Measurements from ENCODE around the gene APLP2.
"Not testable (repeated sequence)": the region's sequence is repeated elsewhere in the genome, so short reads cannot be mapped to it uniquely, and the experiment has no call there.

The APLP2 gene

DNA sequence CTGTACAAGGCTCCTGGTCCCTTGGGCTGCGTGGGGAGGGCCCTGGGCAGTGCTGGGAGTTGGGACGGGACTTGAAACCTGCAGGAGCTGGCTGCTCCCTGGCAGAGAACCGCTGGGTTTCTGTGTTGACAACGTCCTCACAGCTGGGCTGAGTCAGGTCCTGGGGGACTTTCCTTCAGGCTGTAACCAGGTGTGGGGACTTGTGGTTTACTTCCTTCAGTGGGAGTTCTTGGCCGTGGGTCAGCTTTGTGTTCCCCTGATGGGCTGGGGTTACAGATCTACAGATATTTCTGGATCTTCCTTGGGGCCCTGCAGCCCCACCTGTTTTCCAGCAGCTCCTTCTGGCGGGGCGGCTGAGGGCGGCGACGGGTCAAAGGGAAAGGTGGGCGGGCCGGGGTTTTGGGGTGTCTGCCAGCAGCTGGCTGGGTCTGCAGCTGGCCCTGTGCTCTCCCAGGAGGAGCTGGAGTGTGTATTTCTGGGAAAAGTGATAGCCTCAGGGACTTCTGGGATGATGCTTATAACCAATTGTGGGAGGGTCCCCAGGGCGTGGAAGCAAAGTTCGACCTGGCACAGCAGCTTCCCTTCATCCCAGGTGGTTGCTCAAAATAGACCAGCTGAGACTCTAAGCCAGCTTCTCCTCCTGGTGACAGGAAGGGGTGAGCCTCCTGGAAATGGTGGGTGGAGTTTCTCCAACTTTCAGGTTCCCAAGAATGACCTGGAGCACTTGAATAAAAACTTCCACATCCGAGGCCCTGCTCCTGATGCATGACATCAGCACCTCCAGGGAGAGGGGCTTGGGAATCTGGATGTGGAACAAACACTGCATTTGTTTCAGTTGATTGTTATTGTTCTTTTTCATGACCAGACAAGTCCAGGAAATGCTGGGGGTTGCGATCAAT, 109.0 kb downstream of the APLP2 start:
- no peak for DNase-seq

DNA sequence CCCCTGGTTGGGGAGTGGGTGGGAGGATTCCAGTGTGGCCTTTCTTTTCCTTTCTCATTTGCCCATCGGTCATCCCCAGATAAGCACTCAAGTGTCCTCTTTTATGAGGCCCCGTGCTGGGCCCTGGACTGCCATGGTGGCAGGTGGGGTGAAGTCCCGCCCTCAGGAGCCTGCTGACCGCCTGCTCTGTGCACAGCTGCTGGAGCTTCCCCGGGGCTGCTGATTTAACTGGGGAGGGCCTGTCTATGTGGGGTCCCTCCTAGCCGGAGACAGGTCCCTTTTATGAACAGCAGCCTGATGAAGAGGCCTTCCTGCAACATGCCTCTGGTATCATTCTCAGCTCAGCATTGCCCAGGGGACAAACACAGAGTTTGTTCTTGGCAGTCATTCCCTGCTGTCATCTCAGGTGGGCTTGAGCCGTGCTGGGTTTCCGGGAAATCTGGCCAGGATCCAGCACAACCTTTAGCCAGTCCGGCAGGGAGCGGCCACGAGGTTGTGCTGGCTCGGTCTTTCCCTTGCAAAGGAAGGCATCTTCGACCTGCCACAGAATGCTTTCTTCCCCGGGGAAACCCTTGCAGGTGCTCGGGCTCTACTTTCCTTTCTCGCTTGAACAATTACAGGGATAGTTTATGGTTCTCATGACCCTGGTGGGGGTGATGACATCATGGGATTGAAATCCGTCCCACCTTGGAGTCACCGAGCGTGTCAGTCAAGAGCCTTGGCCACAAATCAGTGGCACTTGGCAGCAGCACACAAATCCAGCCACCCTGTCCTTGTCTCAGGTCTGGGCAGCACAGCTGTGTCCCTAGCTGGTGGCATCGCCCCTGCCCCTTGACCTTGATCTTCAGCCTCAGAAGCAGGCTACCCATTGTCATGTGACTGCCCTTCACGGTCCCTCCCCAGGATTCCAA, 110.0 kb downstream of the APLP2 start:
- no peak for DNase-seq

DNA sequence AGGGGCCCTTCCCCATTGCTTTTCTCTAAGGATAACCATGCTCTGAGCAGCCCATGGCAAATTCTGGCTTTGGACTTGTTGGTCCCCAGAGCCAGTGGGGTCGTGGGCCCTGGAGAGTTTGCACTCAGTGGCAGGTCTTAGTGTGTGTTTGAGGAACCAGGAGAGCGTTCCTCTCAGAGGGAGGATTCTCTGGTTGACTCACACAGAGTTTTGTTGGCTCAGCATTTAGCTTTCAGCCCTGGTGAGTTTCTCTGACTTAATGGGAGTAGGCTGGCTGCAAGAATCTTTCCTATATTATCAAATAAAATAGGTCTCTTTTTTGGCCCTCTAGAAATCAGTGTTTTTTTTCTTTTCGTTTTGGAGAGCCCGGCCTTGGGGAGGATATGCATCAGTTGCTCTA, 110.8 kb downstream of the APLP2 start:
- no peak for DNase-seq

DNA sequence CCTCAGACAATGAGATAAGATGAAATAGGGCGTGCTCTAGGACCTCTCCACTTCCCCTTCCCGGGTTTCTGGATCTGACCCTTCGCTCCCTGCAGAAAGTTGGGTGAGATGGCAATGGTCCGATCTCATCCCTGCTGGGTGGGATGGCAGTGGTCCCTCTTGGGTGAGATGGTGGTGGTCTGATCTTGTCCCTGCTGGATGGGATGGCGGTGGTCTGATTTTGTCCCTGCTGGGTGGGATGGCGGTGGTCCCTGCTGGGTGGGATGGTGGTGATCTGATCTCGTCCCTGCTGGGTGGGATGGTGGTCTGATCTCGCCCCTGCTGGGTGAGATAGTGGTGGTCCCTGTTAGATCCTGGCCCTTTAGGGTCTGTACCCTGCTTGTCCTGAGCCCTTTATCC, 111.2 kb downstream of the APLP2 start:
- DNase-seq: no peak

DNA sequence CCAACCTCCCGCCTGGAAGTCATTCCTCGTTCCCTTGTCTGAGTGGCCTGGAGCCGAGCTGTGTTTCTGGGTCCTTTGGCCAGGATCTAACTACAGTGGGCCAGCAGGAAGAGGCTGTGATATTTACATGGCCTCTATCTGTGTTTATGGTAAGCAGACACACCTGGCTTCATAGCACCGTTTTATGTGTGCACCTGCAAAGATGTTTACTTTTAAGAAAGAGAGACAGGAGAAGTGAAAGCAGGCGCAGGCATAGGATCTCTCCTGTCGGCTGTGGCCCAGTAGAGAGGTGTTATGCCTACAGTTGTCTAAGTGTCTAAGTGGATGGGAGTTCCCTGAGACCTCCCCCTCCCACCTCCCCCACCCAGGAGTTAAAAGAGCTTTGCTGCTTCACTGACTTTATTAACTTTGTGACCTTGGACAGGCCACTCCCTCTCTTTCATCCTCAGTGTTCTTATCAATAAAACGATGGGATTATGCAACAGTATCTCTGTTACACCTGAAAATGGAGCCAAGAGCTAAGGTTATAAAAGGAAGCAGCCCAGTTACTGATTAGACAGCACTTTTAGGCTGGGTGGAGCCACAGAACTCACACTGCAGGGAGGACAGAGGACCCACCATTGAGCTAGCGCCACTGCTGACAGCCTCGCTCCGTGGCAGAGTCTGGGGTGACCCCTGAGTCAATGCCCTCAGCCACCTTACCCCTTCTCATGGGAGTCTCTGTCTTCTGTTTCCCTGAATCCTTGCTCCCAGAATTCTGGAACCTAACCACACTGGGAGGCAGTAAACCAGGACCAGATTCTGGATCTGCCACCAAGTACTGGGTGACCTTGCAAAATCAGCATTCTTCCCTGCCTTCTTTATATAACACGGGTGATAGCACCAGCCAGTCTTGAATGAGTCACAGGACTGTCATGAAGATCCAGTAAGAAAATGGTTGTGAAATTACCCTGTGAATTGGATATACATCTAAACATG, 111.9 kb downstream of the APLP2 start:
- no peak for DNase-seq

DNA sequence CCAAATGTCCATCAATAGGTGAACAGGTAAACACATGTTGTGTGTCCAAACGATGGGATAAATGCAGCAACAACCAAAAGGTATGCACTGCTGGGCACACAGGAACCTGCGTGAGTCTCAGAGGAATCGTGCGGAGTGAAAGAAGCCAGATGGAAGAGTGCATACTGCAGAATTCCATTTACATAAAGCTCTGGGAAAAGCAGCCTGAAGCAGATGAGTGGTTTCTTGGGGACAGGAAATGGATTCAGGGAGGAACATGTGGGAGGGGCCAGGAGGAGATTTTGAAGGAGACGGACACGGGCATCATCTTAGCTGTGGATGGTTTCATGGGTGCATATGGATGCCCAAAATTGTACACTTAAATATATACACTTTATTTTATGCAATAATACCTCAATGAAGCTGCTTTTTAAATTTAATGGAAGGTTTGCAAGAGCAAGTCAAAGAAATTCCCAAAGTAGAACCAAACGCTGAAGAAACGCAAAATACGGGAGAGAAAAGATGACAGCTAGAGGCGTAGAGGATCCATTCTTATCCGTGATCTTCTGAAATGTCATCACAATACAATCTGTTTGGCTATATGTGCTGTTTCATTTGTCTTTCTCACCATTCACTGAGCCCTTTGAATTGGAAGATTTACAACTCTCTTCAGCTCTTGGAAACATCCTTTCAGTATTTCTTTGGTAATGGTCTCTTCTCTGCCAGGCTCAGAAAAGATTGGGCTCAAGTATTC, 114.3 kb downstream of the APLP2 start:
- no peak for DNase-seq

DNA sequence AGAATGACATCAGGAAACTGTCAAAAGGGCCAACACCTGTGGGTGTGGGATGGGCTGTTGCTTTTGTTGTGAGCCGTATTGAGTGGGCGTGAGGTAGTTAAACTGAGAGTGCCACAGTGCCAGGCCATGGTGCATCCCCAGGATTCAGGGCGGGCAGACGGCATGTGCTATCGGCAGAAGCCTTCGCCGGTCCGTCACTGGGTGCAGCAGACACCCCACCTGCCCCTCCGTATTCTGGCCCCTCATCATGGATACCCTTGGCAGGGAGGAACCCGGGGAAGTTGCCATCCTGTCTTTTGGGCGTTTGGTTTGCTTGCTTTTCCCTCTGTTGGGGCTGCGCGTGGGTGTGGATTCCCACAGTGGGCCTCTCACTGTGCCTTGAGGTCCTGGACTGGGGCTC, 117.4 kb downstream of the APLP2 start:
- no peak for DNase-seq

DNA sequence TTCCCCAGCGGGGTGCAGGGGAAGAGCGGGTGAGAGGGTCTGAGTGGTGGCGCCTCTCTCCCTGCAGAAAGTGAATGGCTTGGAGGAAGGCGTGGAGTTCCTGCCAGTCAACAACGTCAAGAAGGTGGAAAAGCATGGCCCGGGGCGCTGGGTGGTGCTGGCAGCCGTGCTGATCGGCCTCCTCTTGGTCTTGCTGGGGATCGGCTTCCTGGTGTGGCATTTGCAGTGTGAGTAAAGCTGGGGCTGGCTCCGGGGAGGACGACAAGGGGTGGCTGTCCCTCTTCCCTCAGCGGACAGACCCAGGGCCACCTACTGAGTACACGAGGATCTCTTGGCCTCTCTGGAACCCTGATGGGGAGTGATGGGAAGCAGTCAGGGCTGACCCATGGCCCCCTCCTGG, 118.4 kb downstream of the APLP2 start:
- DNase-seq: no peak

DNA sequence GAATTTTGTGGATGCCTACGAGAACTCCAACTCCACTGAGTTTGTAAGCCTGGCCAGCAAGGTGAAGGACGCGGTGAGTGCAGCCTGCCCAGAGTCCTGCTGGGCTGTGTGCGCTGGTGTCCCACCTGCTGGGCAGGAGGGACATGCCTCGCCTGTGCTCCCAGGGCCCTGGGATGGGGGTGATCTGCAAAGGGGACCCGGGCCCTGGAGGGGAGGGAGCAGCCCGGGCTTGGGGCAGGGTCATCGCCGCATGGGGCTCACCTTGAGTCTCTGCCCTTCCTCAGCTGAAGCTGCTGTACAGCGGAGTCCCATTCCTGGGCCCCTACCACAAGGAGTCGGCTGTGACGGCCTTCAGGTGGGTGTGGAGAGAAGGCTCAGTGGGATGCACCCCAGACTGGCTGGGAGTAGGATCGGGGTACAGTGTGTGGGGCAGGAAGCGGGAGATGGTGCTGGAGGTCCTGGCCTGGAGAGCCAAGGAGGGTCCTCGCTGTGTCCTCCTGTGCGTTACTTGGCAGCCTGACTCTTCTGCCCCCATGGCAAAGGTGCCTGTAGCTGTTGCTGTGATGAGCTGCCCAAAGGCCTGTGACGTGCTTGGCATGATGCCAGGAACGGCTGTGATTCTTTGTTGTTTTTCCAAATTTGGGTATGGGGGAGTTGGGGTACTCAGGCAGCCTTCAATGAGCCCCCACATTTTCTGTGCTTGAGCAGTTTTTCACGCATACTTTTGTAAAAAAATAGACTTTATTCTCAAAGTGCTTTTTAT, 119.1 kb downstream of the APLP2 start:
- no peak for DNase-seq

DNA sequence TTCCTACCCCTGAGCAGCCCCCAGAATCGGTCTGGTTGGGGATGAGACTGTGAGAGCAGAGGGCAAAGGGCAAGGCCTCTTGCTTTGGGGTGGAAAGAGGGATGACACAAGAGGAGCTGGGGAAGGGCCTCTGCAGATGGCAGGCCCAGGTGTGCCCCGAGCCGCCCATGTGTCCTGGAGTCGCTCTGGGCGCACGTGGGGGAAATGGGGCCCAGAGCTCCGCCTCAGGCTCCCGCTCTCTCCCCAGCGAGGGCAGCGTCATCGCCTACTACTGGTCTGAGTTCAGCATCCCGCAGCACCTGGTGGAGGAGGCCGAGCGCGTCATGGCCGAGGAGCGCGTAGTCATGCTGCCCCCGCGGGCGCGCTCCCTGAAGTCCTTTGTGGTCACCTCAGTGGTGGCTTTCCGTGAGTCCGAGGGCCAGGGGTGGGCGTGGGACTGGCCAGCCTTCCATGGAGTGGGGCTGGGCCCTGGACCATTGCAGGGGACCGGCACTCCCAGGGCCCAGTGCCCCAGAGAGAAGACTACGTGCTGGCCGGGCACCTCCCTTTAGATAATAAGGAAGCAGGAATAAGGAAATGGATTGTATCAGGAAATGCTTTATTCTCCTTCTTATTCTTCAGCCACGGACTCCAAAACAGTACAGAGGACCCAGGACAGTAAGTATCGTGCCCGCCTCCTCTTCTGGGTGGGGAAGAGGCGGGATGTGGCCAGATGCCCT, 120.0 kb downstream of the APLP2 start:
- no peak for DNase-seq

DNA sequence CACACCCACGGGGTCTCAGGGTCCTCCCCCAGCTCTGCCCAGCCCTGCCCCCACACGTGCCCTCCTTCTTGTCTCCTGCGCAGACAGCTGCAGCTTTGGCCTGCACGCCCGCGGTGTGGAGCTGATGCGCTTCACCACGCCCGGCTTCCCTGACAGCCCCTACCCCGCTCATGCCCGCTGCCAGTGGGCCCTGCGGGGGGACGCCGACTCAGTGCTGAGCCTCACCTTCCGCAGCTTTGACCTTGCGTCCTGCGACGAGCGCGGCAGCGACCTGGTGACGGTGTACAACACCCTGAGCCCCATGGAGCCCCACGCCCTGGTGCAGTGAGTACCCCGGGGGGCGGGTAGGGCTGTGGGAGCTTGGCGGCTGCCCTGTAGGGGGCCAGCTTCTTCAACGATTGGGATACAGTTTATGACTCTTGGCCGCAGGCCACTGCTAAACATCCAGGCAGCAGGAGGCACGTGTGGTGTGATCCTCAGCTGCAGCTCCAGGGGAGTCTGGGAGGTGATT, 120.7 kb downstream of the APLP2 start:
- no peak for DNase-seq

DNA sequence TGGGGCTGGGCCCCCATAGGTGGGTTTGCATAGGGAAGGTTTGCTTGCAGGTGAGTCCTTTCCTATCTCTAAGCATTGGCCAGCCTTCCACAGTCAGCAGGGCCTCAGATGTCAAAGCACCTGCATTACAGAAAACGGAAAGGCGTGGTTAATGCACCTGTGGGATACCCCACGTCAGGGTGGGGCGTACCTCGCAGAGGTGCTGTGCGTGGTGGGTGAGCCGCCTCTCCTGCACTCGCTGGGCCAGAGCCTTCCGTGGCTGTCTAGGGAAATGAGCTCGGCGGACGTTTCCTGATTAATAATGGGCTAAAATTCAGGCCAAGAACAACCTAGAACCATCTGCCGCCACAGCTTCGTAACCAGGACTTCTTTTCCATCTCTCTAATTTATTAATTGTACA, 122.2 kb downstream of the APLP2 start:
- DNase-seq: no peak

DNA sequence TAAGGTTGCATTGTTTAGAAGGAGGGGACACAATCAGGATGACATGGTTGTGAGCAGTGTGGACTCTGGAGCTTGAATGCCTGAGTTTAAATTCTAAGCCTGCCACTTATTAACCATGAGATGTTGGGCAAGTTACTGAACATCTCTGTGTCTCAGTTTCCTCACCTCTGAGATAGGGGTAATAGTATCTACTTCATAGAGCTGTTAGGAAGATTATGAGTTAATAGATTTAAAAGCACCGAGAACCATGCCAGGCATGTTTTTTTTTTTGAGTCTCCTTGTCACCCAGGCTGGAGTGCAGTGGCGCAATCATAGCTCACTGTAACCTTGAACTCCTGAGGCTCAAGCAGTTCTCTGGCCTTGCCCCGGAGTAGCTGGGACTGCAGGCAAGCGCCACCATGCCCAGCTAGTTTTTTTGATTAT, 123.2 kb downstream of the APLP2 start:
- DNase-seq: no peak

DNA sequence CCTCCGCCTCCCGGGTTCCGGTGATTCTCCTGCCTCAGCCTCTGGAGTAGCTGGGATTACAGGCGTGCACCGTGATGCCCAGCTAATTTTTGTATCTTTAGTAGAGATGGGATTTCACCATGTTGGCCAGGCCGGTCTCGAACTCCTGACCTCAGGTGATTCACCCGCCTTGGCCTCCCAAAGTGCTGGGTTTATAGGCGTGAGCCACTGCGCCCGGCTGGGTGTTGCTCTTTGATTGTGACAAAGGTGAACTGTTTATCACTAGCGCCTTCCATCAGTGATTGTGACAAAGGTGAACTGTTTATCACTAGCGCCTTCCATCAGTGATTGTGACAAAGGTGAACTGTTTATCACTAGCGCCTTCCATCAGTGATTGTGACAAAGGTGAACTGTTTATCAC, 123.9 kb downstream of the APLP2 start:
- DNase-seq: not testable (repeated sequence)

Data from activated naive CD4-positive, alpha-beta T cell treated with Interleukin-2 at 50 U/mL for 16 hours (primary cell).